Stimulated activated CD4-positive, alpha-beta T cell treated with anti-CD3 and anti-CD28 coated beads, Interleukin-15, amount 100 ng/mL, for 1 hour (primary cell): ENCODE results near the gene OR8H3.
"Not testable (repeated sequence)": the region's sequence is repeated elsewhere in the genome, so short reads cannot be mapped to it uniquely, and the experiment has no call there.

Experiments used
- DNase-seq, 2 donors: peaks; one replicate each; pipeline ENCODE4 v3.0.0-alpha.2; 2020; ENCODE audit warnings: low read depth in 1 of 2, low spot score in 1 of 2

OR8H3 gene

GRCh38 chr11:56122073-56122472, at the start of gene OR8H3:
Gene OR8H3 (plus strand): TSS chr11:56122373. CDS start chr11:56122373, 0 bp downstream.
- no peak for DNase-seq

GRCh38 chr11:56089697-56090096, 32.5 kb upstream of the OR8H3 start:
- DNase-seq = no peak

GRCh38 chr11:56093008-56093407, 29.2 kb upstream of the OR8H3 start, which contains the start of gene OR8I2:
Gene OR8I2 (plus strand): TSS chr11:56093308. CDS start chr11:56093308, 0 bp downstream.
- no peak for DNase-seq

GRCh38 chr11:56103210-56103737, 18.9 kb upstream of the OR8H3 start, which contains the start of gene OR8H2:
Gene OR8H2 (plus strand): TSS chr11:56103687. CDS start chr11:56105043, 1,356 bp downstream.
- DNase-seq = no peak

- DNase-seq = no peak
Measured at GRCh38 chr11:56140151-56140661, 18.0 kb downstream of the OR8H3 start, which contains the start of gene OR8J3. Gene OR8J3 (minus strand): TSS chr11:56140201. CDS start chr11:56137718, 2,483 bp downstream.

GRCh38 chr11:56143681-56144080, 21.5 kb downstream of the OR8H3 start:
- DNase-seq = not testable (repeated sequence)

GRCh38 chr11:56151376-56151775, 29.2 kb downstream of the OR8H3 start:
- no peak for DNase-seq

GRCh38 chr11:56152333-56152732, 30.2 kb downstream of the OR8H3 start:
- no peak for DNase-seq

- no peak for DNase-seq
Measured at GRCh38 chr11:56160217-56160616, 38.0 kb downstream of the OR8H3 start, which contains the start of gene OR8K5. Gene OR8K5 (minus strand): TSS chr11:56160317. CDS start chr11:56160317, 0 bp downstream.

- no peak for DNase-seq
Measured at GRCh38 chr11:56163804-56164203, 41.6 kb downstream of the OR8H3 start.

GRCh38 chr11:56172256-56172830, 50.2 kb downstream of the OR8H3 start:
- DNase-seq = no peak
